NB4 (cell line): ENCODE results near the gene NARF.

ENCODE experiments used
- DNase-seq: peaks from one replicate; pipeline ENCODE4 v3.0.0; 2010; ENCODE audit warnings: low read depth
- H3K4me3 ChIP-seq: one replicate; pipeline ENCODE4 v1.5.1; 2011; ENCODE audit warnings: mild to moderate bottlenecking, low read depth, low read length, moderate library complexity
- CTCF ChIP-seq: IDR thresholded peaks from one replicate; pipeline ENCODE4 v1.5.1; 2012; ENCODE audit warnings: low read depth, low read length
- MAX ChIP-seq: IDR thresholded peaks from 2 replicates; pipeline ENCODE4 v1.6.1; 2011; ENCODE audit warnings: low read depth, low read length
- MYC ChIP-seq: IDR thresholded peaks from 2 replicates; pipeline ENCODE4 v1.6.1; 2011; ENCODE audit warnings: low read depth, low read length
- POLR2A ChIP-seq: IDR thresholded peaks from 2 replicates; pipeline ENCODE4 v1.6.1; 2011; ENCODE audit warnings: mild to moderate bottlenecking; ENCODE audit not compliant: insufficient read length; ENCODE audit errors: extremely low read depth

NARF gene

GRCh38 chr17:82461827-82462524, 3.4 kb downstream of the NARF start:
- no peak for DNase-seq
- TF ChIP-seq POLR2A = no peak
- TF ChIP-seq MAX = no peak
- TF ChIP-seq MYC = no peak
- TF ChIP-seq CTCF = no peak
- H3K4me3 ChIP-seq = no peak overlapping the region

GRCh38 chr17:82463391-82463790, 4.8 kb downstream of the NARF start:
- DNase-seq = no peak
- TF ChIP-seq MAX (no peak), POLR2A (no peak), CTCF (no peak), MYC (no peak)
- no peak overlapping the region for H3K4me3 ChIP-seq

DNA sequence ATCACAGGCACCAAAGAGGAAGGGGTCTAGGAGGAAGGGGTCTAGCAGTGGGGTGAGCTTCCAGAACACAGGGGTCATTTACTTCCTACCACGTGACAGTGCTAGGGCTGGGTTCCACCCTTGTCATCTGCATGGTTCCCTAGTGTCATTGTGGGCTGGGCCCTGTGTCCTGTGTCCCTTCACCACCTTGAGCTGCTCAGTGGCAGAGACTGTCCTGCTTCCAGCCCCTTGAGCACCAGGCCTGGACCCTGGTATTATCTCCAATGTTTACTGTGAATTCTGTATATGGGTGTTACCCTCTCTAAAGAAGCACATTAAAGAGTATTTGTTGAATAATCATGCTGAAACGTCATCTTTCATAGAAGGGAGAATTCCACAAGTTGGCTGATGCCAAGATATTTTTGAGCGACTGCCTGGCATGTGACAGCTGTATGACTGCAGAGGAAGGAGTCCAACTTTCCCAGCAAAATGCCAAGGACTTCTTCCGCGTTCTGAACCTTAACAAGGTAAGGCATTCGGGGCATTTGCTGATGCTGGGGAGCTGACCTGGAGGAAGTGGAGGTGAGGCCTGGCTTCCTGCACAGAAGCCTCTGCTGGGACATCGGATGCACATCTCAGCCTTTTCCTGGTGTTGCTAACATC, 5.5 kb downstream of the NARF start:
- no peak overlapping the region for H3K4me3 ChIP-seq
- no peak for DNase-seq
- TF ChIP-seq MYC = no peak
- no peak for TF ChIP-seq POLR2A
- no peak for TF ChIP-seq MAX
- TF ChIP-seq CTCF = no peak

DNA sequence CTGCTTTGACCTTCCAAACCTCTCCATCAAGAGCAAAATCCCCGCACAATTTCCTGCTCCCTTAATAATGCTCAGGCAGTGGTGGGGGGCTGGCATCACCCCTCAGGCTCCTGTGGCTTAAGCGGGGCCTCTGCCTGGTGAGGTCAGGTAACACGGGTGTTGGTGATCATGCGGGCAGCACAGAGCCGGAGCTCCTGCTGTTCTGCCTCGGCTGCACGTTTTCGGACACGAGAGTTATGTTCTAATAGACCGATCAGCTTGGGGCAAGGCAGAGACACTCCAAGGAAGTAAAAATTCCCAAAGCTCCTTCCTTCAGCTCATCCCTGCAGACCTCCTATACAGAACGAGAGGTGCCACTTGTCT, 6.0 kb downstream of the NARF start:
- TF ChIP-seq POLR2A (no peak), CTCF (no peak), MYC (no peak), MAX (no peak)
- no peak for DNase-seq
- no peak overlapping the region for H3K4me3 ChIP-seq

GRCh38 chr17:82465023-82465603, 6.6 kb downstream of the NARF start:
- H3K4me3 ChIP-seq = no peak overlapping the region
- no peak for DNase-seq
- no peak for TF ChIP-seq MAX
- no peak for TF ChIP-seq POLR2A
- no peak for TF ChIP-seq CTCF
- TF ChIP-seq MYC = no peak

DNA sequence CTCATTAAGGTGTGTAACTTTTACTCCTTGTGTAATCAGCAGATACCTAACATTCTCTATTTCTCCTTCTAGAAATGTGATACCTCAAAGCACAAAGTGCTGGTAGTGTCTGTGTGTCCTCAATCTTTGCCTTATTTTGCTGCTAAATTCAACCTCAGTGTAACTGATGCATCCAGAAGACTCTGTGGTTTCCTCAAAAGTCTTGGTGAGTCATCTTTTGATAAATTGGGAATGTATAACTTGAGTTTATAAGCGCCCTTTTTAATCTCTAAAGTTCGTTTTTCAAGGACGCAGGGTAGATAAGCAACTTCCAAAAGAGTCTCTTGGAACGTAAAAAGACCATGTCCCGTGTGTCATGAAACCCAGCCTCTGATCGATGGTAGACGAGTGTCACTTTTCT, 10.2 kb downstream of the NARF start:
- H3K4me3 ChIP-seq = no peak overlapping the region
- no peak for TF ChIP-seq POLR2A
- TF ChIP-seq CTCF = no peak
- DNase-seq = no peak
